ENCODE measurements around the gene LAMA1. TPM values are rescaled to one million over a fixed set of nuclear protein-coding genes. Genes with fewer than 3 reads are reported as not detected.

Gene LAMA1
- total and polyA plus RNA-seq, 2 of the 4 experiments (the other 2 are of a cell fraction): 10.9 to 15.5 TPM

DNA sequence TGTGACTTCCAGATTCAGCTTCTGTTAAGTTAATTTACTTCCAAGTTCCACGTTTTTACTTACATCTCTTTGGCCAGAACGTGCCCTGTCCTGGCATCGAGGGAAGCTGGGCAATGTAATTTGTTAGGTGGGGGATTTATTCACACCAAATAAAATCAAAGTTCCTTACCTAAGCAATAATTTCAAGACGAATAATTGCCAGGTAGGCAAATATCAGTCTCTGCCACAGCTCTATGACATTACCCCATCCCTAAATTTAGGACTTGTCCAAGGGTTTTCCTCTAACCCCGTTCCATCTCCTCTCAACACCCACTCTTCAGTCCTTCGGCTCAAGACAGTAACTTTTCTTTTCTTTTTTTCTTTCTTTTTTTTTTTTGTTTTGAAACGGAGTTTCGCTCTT lies 38.3 kb upstream of the LAMA1 start:
- no peak overlapping the region for H2AK5ac ChIP-seq (ENCODE audit: low read depth, low read length)
- POLR2A ChIA-PET (ENCODE audit: unreplicated experiment): no interaction called here
- no peak overlapping the region for H2BK15ac ChIP-seq (ENCODE audit: low read depth, low read length)
- no peaks in the 10 kb centered on the region for H3K27me3 ChIP-seq (ENCODE audit: control insufficient read depth, insufficient read depth, low read length)
- no peak for ATAC-seq (ENCODE audit: low read depth)
- H3K9ac ChIP-seq (ENCODE audit: low read depth, low read length): no peak overlapping the region
- no peaks in the 10 kb centered on the region for H4K20me1 ChIP-seq (ENCODE audit: insufficient read depth, low read length)
- H3K27ac ChIP-seq (ENCODE audit: insufficient read depth, low read length): no peak overlapping the region
- dilution Hi-C loops (cut with HindIII; ENCODE audit: low sequenced_read_pairs, unreplicated experiment) (no loop called here), intact Hi-C loops (cut with micrococcal nuclease) (no loop called here), in situ Hi-C loops (cut with MboI; ENCODE audit: low sequenced_read_pairs) (no loop called here)
- TF ChIP-seq MAFK (IDR thresholded peaks at IDR 0.05; ENCODE audit: low read depth, low read length) (peak; percentile 60; the same call in 1 of the 2 replicates), FOS (IDR thresholded peaks at IDR 0.05; ENCODE audit: low read depth, low read length) (no peak)
- H4K8ac ChIP-seq (ENCODE audit: low read depth in 2 of 2, low read length in 2 of 2): no peak overlapping the region
- no peak overlapping the region for H4K91ac ChIP-seq (ENCODE audit: insufficient read depth, low read depth, low read length)
- no peak overlapping the region for H3K4me3 ChIP-seq (ENCODE audit: insufficient read depth, low read depth, low read length)
- H3K79me1 ChIP-seq (ENCODE audit: low read depth in 1 of 2, low read length in 2 of 2): no peaks in the 10 kb centered on the region
- H2BK5ac ChIP-seq (ENCODE audit: low read depth, low read length, poor library complexity, severe bottlenecking): no peak overlapping the region
- H3K9me3 ChIP-seq (ENCODE audit: control insufficient read depth, insufficient read depth, low read length): no peaks in the 10 kb centered on the region
- H2AK9ac ChIP-seq (replicated peaks; ENCODE audit: low read depth, low read length, poor library complexity): no peak overlapping the region
- no peak overlapping the region for H4K5ac ChIP-seq (ENCODE audit: low read depth, low read length)
- no peak overlapping the region for H2AFZ ChIP-seq (replicated peaks; ENCODE audit: low read length, poor library complexity)
- peaks cover 5% of the 10 kb centered on the region for H3K4me1 ChIP-seq (ENCODE audit: control insufficient read depth, insufficient read depth, low read length)
- WGBS, 2 experiments (ENCODE audit: extremely low coverage in 2 of 2, insufficient read length in 1 of 2): no CpG with 5 or more reads among the region's 8 CpGs
- BruUV-seq (replicated peaks): no TSS peak
- no peak overlapping the region for H3K23ac ChIP-seq (ENCODE audit: low read depth, low read length)
- H3K14ac ChIP-seq (replicated peaks; ENCODE audit: low read depth, low read length): no peak overlapping the region
- H3K18ac ChIP-seq (ENCODE audit: low read depth, low read length): no peak overlapping the region
- no peak overlapping the region for H3K56ac ChIP-seq (ENCODE audit: extremely low read depth, insufficient read depth, low read length)
- no peak overlapping the region for H2BK120ac ChIP-seq (ENCODE audit: low read depth, low read length)
- no peaks in the 10 kb centered on the region for H3K36me3 ChIP-seq (ENCODE audit: control insufficient read depth, insufficient read depth, low read length)
- CTCF ChIA-PET: interaction anchor here (0.7 to 1.6 kb wide), 3 partner anchors 8 to 1566 kb away, joined by 4 read pairs; no protein-coding TSS in a partner anchor
- no peak overlapping the region for H3K4me2 ChIP-seq (ENCODE audit: low read depth, low read length)
- DNase-seq: no peak
- H3K4ac ChIP-seq (ENCODE audit: low read depth, low read length): no peak overlapping the region
- H2BK20ac ChIP-seq (ENCODE audit: low read depth, low read length): no peak overlapping the region; the same call in 1 of the 2 replicates
- H3K9me1 ChIP-seq (ENCODE audit: insufficient read depth, low read length): peaks cover 6% of the 10 kb centered on the region
